GM19372 (cell line): ENCODE results near the gene ANO8.
A peak's percentile ranks its signal among the peaks of the same experiment; 100 is the strongest.
"Not testable (repeated sequence)": the region's sequence is repeated elsewhere in the genome, so short reads cannot be mapped to it uniquely, and the experiment has no call there.

Source experiments
- ATAC-seq: cut with Tn5 transposase; IDR thresholded peaks from one replicate; pipeline ENCODE4 v1.9.1; 2021; ENCODE audit warnings: mild to moderate bottlenecking, low read depth, moderate library complexity; ENCODE audit not compliant: unreplicated experiment

The ANO8 gene

DNA sequence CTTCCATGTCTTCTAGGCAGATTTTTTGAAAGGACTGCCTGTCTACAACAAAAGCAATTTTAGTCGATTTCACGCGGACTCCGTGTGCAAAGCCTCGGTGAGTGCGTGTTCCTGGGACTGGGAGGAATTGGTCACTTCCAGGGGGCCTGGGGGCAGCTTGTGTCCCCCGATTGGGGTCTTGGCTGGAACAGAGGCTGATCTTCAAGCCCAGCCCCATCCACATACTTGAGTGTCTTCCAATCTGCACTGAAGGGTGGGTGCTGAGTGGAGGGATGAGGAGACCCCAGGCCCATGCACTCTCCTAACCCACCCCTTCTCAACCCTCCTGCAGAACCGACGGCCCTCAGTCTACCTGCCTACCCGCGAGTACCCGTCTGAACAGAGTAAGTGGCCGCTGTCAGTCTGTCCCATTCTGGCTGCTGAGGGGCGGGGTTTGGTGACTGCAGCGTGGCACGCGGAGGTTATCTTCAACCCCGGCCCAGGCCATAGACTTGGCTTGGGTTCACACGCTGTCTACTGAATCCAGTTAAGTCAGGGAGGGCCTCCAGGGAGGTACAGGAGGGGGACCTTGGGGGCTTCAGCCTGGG is 20.6 kb downstream of the ANO8 start:
- ATAC-seq, result no peak

DNA sequence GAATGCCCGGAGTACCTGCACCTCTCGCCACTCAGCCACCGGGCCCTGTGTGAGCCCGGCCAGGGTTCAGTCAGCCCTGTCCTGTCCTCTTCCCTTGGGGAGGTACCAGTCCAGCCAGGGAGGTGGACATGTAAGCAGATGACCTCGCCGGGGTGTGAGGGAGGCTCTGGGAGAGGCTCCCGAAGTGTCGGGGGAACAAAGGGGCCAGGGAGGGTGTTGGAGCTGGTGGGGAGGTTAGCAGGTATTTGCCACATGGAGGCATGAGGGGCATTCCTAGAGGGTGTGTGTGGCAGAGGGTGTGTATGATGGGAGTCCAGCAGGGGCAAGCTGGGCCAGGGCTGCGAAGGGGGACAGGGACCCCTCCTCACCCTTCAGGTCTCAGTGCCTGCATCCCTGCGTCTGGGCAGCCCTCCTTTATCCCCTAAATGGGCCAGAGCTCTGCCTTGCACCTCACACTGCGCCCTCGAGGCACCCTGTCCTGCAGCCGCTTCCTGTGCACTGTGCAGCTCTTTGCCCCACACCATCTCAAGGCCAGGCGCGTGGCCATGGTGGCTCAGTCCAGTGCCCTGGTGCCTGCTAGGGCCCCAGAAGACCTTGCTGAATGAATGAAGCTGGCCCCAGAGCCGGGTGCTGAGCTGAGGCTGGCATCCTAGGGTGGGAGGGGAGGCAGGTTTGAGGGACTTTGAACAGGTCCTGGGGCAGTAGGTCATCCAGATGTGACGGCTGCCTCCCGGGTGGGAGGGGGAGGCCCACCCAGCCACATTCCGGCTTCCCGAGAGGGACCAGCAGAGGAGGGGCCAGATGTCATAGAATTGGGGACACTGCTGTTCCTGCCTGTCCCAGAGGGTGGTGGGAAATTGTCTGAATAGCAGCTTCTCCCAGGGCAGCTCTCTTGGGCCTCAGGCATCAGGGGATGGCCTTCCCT is 22.2 kb downstream of the ANO8 start:
- no peak for ATAC-seq

DNA sequence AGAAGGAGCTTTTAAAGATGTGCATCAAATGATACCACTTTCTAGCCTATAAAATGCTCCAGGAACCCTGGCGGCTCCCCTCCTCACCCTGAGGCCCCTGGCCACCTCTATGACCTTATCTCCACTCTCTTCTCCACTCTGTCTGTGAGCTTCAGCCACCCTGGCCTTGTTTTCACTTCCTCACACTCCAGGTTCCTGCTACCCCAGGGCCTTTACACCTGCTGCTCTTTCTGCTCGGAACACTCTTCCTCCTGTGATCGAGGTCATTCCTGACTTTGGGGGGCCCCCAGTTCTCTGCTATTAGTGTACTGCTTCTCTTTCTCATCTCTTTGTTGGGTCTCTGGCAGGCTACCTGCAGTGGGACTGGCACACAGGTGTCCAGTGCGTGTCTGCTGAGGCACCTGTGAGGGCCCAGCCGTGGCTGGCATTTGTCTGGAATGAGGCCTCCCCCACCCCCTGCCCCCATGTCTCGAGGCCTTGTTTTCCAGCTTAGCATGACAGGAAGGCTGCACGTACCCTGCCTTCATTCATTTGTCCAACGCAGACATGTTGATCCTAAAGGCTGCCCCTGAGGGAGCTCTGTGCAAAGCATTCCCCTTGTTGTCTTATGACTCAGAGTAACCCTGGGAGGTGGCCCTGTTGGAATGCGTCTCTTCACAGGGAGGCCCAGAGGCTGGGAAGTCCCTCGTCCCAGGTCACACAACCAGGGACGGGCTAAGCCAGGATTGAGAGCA is 23.0 kb downstream of the ANO8 start:
- ATAC-seq, result no peak

DNA sequence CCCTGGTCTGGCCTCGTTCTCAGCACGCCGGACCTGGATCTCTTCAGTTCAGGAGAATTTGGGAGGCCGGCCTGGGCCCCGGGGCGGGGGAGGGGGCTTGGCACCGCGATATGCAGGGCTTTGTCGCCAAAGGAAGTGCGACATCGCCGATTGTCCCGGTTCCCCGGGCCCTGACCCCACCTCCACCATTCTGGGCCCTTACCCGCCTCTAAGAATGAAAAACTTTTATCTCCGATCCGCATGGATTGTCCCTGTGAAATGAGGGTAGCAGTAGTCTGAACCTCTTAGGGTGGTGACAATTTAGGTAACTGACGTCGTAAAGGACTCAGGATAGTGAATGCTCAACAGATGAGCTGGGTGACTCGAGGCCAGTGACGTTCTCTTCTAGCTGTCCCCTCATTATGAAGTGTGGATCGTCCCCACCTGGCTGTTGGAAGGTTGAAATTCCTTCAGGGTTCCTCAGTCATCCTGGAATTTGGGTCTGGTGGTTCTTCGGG is 24.6 kb downstream of the ANO8 start:
- ATAC-seq, result no peak

DNA sequence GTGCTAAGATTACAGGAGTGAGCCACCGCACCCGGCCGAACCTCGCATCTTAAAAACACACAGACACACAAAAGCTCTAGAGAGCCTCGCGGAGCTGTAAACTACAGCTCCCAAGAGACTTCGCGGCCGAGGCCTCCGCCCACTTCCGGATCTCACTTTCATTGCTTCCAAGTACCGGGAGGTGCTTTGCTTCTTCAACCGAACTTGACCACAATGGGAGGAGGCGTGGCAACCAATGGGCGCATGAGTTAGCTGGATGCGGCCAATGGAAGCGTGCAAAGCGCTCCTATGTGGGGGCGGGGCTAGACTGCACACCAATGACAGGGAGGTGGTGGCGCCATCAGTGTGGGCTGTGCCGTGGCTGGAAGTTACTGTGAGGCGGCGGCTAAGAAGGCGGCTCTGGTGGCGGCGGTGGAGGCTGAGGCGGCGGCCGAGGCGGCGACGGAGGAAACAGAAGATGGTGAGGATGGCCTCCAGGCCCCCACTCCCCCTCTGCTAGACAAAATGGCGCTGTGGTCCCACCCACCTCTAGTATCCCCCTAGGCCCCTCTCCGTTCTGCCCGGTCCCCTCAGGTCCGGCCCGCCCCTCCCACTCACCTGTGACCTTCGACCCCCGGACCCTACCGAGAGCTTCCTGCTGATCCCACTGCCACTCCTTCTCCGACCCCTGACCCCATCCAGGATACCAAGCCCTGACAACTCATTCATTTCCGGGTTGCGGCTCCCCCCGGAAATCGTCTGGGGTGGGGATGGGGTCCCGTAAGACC is 25.3 kb downstream of the ANO8 start, which contains the start of gene DDA1:
Gene DDA1 (plus strand): TSS at position 366 of the 767 bp plus-strand sequence. CDS start 92 bp downstream, at position 458.
- peak; percentile 60 for ATAC-seq

DNA sequence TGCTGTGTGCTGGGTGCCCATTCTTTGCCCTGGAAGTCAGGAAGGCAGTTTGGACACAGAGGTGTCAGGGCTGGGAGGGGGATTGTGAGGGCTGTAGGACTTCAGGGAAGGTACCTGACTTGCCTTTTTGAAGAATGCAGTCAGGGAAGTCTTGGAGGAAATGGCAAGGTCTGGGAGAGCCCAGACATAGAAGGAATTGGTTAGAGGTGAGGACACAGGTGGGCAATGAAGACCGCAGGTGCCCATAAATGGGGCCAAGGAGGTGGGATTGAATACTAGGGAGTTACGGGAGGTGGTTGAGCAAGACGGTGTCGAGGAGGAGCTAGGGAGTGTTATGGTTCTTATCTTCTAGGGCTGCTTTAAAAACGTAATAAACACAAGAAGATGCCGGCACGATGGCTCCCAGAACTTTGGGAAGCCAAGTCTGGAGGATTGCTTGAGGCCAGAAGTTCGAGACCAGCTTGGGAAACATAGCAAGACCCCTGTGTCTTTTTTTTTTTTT is 26.7 kb downstream of the ANO8 start:
- ATAC-seq, result no peak

DNA sequence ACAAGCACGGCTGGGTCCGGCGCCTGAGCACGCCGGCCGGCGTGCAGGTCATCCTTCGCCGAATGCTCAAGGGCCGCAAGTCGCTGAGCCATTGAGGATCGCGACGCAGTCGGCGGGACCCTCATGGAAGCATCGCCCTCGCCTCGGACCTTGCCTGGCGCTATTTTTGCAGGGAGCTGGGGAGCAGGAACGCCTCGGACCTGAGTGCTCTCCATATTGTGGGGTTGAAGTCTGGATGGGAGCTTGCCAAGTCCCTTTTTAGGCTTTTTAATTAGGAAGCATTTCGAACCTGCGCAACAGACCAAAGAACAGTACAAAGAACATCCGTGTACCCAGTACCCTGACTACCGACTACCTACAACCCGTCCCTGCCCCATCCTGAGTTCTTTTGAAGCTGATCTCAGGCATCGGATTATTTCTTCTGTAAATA is 28.4 kb downstream of the ANO8 start:
- ATAC-seq, result no peak

DNA sequence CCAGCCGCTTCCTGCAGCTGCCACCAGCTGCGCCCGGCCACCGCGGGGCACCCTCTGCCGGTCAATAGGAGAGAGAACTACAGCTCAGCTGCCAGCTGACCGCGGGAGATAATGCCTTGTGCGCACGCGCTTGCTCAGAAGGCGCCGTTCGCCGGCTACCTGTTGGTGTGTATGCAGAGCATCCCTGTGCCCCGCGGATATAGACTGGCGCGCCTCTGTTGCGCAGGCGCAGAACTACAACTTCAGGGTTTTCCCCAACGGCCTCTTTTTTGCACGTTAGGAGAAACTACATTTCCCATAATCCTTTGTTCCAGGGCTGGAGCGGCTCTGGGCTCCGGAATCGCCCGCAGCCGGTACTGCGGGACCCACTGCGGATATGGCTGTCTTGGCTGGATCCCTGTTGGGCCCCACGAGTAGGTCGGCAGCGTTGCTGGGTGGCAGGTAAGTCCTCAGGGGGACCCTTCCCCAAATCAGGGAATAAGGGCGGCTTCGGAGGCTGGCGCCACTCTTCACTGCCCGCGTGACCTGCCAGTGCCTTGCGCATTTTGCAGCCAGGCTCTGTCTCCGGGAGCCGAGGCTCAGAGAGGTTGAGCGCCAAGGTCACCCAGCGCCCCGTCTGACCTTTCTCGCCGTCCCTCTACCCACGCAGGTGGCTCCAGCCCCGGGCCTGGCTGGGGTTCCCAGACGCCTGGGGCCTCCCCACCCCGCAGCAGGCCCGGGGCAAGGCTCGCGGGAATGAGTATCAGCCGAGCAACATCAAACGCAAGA is 29.0 kb downstream of the ANO8 start, which contains the start of gene MRPL34:
Gene MRPL34 (plus strand): TSS at position 356 of the 768 bp plus-strand sequence. CDS start 21 bp downstream, at position 377.
- peak; percentile 51 for ATAC-seq

DNA sequence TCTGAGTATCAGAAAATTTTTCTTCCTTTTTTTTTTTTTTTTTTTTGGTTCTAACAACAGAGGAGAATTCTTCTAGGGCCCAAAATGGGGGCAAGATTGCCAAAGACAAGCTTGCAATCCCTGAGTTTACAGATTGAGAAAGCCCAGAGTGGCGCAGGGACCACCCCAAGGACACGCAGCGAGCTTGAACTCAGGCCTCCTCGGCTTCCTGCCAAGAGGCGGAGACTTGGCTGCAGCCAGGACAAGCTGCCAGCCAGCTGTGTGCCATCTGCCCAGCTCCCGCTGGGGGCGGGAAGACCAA is 29.5 kb downstream of the ANO8 start:
- ATAC-seq, result no peak

DNA sequence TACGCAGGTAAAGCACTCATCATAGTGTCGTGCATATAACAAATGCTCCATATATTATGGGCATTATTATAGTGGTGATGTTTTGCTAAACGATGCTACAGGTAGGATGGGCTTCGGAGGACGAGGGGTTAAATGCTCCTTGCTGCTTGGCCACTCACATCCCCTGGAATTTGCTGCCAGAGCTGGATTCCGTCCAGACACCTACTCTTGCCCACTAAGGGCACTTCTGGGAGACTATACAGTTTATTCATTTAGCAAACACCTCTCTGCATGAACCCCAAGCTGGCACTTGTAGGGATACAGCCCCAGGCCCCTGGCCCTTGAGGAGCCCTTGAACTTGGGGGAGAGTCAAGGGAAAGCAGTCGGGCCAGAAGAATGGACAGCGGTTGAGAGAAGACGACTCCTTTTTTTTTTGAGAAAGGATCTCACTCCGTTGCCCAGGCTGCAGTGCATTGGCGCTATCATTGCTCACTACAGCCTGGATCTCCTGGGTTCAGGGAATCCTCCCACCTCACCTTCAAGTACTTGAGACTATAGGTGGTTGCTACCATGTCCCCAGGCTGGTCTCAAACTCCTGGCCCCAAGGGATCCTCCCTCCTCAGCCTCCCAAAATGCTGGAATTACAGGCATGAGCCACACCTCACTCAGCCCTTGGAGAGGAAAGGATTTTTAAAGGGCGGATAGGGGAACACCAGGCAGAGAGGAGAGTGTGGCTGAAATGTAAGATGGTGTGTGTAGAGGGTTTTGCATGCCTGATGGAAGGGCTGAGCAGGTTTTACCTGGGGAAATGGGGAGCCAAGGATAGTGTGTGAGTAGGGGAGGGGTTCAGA is 30.1 kb downstream of the ANO8 start:
- ATAC-seq, result no peak

DNA sequence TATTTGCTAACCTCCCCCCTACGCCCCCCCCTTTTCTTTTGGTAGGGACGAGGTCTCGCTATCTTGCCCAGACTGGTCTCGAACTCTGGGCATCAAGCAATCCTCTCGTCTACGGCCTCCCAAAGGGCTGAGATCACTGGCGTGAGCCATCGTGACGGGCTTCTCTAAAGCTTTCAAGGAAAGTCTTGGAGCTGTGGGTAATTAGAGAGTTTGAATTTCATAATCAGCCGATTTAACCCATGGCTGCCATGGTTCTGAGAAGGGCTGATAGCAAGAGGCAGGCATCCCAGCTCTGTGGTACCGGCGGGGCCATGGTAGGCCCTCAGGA is 30.8 kb downstream of the ANO8 start:
- no peak for ATAC-seq

DNA sequence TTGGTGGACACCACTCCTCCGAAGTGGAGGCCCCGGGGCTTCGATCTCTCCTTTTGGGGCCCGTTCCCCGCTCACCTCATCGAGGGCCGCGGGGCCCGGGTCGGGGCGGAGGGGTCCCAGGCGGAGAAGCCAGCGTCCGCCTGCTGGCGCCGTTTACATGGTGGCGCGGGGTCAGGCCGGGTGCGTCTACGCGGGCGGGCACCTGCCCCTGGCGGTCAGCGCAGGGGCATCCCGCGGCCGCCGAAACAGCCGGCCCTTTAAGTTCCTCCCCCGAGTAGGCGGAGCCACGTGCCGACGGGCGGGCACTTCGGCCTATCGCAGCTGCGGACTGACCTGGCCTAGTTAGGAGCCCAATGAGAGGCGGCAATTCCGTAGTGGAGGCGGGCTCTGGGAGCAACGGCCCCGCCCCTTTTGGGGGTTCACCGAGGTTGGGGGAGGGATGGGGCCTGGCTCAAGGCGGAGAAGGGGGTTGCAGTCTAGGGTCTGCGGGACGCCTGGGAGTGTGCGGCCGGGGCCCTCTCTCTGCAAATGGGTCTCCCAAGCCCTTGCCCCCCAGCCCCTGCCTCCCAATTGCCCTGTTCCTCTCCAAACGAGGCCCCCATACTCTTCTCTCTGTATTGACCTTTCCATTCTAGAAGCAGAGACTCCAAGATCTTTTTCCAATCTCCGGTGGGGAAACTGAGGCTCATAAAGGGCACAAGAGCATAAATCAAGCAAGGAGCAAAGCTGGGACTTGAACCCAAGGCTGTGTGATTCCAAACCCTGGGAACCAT is 31.3 kb downstream of the ANO8 start, which contains the start of gene ABHD8:
Gene ABHD8 (minus strand): TSS at position 259 of the 773 bp plus-strand sequence. CDS start 1,809 bp downstream, outside the sequence.
- peak; percentile 54 for ATAC-seq

DNA sequence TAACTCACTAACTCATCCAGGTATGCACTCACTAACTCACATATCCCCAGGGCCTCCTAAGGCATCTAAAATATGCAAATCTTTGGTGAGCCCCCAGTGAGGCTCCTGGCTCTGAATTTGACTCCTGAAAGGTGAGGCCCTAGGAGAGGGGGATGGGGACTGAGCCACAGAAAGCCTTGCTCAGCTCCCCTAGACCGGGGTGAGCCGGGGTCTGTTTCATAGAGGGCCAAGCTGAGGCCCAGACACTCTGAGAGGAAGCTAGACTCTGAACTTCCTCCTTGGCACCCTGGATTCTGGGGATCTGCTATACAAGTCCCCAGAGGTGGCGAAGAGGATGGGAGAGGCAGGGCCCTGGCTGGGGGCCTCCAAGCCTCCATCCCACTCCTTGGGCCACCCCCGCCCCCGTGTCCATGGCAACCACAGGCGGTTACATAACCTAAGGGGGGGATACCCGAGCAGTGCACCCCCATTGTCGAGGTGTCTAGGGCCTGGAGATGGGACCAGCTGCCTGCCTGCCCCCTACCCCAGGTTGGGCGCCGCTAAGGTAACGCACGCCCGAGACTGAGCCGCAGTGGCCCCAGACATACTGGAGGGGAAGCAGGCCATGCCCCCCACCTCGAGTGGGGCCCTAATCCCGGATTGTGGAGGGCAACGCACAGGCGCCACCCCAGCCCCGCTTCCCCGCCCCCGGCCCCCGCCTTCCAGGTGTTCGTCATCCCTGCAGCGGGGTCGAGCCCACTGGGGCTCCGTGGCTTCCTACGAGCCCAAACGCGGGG is 32.1 kb downstream of the ANO8 start:
- ATAC-seq, result no peak

DNA sequence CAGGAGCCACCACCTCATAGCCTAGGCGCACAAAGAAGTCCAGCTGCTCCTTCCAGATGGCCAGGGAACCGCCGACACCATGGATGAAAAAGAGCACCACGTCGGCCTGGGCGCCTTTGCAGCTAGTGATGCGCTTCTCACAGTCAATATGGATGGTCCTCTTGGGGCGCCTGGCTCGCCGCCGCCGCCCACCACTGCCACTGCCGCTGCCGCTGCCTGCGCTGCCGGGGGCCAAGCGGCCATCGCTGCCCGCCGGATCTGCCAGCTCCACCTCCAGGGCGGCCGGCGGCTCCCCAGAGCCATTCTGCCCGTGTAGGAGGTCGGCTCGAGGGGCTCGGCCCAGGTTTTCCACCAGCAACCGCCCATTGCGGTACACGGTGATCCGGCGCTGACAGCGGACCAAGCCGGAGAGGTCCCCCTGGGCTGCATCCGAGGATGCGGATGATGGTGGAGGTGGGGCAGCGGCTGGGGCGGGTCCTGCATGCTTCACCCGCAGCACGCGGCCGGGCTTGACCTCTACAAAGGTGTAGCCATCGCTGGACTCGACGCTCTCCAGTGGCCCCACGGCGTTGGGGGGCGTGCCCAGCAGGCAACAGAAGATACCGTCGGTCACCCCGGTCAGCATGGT is 33.5 kb downstream of the ANO8 start:
- ATAC-seq, result no peak

DNA sequence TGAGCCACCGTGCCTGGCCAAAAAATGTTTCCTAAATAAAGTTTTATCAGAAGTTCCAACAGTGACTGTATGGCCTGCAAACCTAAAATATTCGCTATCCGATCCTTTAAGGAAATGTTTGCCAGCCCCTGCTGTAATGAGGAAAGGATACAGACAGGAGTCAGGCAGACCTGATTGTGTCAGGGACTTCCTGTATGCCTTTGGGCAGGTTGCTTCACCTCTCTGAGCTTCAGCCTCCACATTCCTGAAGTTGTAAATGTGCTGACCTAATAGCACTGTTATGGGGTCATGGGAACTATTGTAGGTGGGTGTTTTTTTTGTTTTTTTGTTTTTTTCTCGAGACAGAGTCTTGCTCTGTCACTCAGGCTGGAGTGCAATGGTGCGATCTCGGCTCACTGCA is 37.7 kb downstream of the ANO8 start:
- ATAC-seq, result no peak

DNA sequence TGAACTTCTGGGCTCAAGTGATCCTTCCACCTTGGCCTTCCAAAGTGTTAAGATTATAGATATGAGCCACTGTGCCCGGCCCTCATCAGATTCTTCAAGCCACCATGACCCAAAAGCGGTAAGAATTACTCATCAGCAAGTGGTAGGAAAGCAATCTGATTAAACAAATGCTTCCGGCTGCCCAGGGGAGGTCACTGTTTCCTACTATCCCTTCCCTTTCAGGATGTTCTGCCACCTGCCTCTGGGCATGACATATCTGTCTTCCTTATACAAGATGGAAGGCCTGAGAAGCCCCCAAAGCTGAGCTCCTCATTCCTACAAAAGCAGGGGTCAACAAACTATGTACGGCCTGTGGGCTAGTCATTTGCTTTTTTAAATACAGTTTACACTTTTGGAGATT is 38.4 kb downstream of the ANO8 start:
- no peak for ATAC-seq

DNA sequence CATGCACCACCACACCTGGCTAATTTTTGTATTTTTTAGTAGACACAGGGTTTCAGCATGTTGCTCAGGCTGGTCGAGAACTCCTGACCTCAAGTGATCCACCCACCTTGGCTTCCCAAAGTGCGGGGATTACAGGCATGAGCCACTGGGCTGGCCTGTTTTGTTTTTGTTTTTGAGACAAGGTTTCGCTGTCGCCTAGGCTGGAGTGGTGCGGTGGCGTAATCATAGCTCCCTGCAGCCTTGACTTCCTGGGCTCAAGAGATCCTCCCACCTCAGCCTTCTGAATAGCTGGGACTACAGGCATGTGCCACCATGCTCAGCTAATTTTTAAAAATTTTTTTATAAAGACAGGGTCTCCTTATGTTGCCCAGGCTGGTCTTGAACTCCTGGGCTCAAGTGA is 39.1 kb downstream of the ANO8 start:
- not testable (repeated sequence) for ATAC-seq
